ENCODE data around the gene MMP24.
"Not testable (repeated sequence)": the region's sequence is repeated elsewhere in the genome, so short reads cannot be mapped to it uniquely, and the experiment has no call there.

Gene MMP24

GRCh38 chr20:35315632-35316020 lies 89.1 kb downstream of the MMP24 start:
- not testable (repeated sequence) for DNase-seq

DNA sequence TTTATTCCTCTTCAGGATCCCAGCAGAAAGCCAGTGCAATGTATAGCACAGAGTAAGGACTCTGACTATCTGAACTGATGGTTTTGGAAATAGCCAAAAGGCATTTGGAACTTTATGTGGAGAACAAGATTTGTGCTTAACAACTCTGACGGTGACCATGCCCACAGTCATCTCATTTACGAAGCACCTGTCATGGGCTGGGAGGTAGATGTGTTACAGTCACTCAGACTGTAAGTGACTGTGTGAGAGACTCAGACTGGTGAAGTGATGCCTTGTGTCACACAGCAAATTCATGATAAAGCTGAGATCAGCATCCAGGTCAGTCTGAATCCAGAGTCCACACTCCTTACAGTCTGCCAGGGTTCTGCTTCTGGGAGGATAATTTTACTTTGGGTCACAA lies 89.6 kb downstream of the MMP24 start:
- DNase-seq, result no peak

DNA sequence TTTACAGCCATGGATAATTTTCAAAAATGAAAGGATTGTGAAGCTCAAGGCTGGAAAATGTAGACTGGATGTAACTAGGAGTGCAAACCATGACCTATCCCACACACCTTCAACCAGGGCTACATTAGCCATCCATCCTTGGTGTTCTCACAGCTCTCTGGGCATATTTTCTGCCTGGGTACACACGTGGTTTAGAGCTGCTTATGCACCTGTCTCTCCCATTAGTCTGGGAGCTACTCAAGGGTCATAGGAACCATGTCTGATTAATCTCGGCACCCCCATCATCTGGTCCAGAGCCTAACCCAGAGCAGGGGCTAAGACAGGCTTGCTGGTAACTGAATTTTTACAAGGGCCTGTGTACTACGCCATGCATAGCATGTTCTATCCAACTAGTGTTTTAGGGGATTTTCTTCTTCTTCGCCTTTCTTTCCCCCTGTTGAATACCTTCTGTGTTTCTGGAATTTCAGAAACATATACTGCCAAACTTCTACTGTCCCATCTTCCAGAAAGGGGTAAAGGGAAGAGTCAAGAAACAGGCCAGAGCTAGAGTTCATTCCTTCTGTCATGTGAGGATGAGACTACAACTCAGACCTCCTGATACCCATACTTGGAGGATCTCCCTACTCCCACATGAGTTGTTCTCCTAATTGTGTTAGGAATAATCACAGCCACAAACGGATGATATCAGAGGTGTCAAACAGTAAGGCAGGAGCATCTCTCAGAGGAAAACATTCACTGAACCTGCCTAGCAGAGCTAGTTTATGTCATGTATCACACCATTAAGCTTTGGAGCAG lies 91.1 kb downstream of the MMP24 start:
- DNase-seq, result no peak

DNA sequence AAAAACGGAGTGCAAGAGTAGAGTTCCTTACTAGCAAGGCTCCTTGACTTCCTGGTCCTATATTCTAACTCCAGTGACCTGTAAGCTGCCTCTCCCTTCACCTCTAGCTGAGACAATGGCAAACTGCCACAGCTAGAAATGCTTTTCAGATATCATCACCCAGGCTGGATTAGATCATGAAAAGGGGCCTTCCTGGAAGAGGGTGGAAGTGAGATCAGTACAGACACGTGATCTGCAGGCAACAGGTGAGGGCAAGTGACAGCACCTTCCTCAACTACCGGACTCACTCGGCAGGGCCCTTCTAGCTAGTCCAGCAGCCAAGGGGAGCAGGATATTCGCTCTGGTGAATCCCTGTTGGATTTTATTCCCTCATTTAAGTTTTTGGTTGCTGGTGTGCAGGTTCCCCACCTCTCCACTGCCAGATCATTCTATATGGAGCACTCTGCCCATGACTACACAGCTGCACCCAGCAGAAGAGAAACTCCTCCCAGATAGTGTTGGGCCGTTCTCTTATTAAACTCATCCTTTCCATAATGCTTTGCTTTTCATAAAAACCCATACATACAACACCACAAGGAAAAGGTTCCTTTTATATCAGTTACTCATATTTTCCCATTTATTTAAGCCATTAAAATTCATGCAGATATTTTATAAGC lies 92.1 kb downstream of the MMP24 start:
- no peak for DNase-seq

GRCh38 chr20:35319192-35319870 lies 92.8 kb downstream of the MMP24 start:
- peak; percentile 7 for DNase-seq

DNA sequence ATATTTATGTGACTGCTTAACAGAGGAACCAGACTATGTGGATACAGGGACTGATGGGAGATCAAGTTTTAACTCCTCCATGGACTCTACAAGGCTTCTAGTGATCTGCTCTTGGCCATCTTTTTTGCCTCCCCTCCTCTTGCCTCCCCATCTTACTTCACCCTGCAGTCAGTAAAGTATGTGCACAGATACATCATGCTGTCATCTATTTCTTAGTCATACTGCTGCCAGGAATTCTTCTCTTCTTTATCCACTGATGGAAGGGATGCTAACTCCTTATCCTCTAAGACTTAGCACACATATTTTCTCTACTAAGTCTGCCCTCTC lies 93.3 kb downstream of the MMP24 start:
- DNase-seq, result no peak

DNA sequence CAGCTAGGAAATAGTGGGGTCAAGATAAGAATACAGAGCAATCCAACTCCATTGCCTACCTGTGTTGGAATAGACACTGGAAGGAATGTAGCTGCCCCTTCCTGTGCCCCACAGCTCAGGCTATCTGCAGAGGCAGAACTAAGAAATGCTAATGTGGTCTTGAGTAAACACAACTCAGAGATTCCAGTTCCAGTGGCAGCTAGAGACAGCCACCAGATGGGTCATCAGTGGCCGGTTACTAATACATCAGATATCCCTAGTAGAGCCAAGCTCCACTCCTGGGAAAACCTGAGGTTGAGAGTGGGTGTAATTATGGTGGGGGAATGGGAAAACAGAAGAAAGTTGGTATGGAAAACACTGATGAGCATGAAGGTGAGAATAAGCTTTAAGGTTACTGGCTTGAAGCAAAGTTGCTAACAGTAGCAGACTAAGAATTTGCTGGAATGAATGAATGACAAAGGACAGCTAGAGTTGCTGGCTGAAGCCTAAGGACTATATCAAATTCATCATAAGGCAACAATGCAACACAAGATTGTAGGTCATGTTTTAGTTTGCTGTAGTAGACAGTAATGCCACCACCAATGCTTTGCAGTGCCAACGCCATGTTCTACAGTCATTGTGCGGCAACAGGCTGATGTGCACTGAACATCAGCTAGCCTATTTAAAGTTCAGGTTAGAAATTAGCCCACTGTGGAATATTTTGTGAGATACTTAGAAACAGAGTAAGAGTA lies 94.1 kb downstream of the MMP24 start:
- no peak for DNase-seq

- DNase-seq, result no peak
Observed at GRCh38 chr20:35325401-35325800, 98.9 kb downstream of the MMP24 start.

DNA sequence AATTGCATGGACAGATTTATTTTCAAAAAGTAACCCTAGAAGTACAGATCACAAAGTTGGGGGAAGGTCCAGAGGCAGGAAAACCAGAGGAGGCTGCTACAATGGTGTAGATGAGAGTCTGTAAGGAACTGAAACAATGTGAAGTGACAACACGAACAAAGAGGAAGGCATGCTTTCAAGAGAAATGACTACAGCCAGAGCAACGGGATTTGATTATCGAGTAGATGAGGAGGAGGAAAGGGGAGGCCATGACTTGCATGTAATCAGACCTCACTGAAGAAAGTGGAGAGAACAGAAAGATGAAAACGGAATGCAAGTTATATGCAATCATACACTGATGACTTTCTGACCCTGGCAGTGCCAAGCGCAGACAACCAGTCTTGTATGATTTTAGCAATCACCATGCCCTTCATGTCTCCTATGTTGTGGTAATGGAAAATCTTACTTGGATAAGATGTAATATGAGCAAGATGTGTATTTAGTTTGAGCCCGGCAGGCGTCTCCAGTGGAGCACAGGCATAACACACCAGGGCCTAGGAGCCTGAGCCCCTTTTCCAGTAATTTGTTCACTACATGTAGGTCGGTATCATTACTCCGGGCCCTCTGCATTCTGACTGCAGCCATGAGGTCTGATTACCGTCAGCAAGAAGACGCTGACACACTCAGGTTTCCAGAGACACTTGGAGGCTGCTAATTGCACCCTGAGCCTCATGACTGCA lies 99.7 kb downstream of the MMP24 start:
- DNase-seq, result no peak

Data from COR-L47 (cell line).